ENCODE measurements around the gene RIPK4. TPM values are rescaled to one million over a fixed set of nuclear protein-coding genes. Genes with fewer than 3 reads are reported as not detected.

The RIPK4 gene
- total and polyA plus RNA-seq, 2 of the 13 experiments (the other 11 are each of a cell fraction or from before 2014, with no cell fraction given): 3.1 to 4.9 TPM

DNA sequence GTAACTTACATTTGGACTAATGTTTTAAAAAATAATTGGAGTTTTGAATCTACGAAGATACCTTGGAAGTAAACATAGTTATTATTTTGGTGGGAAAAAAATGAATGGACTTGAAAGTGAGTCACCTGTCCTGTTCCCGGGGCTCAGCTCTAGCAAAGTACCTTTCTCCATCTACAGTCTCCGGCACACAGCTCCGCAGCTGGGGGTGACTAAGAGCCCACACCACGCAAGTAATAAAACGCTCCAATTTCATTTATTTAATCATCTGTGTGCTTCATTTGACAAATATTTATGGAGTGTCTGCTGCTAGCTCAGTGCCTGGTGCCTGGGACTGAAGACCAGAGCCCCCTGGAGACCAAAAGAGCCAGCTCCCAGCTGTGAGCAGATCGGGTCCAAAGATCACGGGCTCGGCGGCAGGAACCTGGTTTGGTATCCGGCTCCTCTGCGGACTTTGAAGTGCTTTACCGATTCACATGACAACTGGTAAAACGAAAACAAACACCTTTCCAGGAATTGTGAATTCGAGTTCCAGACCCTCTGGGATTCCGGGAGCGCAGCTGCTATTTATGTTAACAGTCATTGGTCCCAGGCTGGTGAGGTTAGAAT lies 1.7 kb upstream of the RIPK4 start (continued):
- TF ChIP-seq ETV6 (CRISPR knock-in tag; conservative IDR thresholded peaks at IDR 0.05) (no peak), KAT2B (IDR thresholded peaks at IDR 0.05; ENCODE audit: borderline replicate concordance, low read depth, low read length) (no peak), ARNT2 (CRISPR knock-in tag; IDR thresholded peaks at IDR 0.05; ENCODE audit: low read depth) (no peak), RBAK (CRISPR knock-in tag; IDR thresholded peaks at IDR 0.05) (no peak), POLR2G (IDR thresholded peaks at IDR 0.05; ENCODE audit: low read depth, low read length) (no peak), MTF1 (CRISPR knock-in tag; IDR thresholded peaks at IDR 0.05) (no peak), NR2F6 (IDR thresholded peaks at IDR 0.05) (0 out of 2 replicates have a peak, but pooled peaks have one; percentile 45), NR2F6 (CRISPR knock-in tag; IDR thresholded peaks at IDR 0.05) (peak; percentile 72), TSC22D2 (CRISPR knock-in tag; IDR thresholded peaks at IDR 0.05; ENCODE audit: borderline replicate concordance) (no peak), ZNF432 (CRISPR knock-in tag; IDR thresholded peaks at IDR 0.05; ENCODE audit: borderline replicate concordance) (no peak), RCOR2 (CRISPR knock-in tag; IDR thresholded peaks at IDR 0.05) (peak; percentile 70; the same call in 1 of the 2 replicates), CHD4 (IDR thresholded peaks at IDR 0.05; ENCODE audit: borderline replicate concordance, low read length) (no peak), NCOA5 (CRISPR knock-in tag; IDR thresholded peaks at IDR 0.05) (no peak), SALL2 (CRISPR knock-in tag; IDR thresholded peaks at IDR 0.05) (no peak)
- TF ChIP-seq, protein P1, sequence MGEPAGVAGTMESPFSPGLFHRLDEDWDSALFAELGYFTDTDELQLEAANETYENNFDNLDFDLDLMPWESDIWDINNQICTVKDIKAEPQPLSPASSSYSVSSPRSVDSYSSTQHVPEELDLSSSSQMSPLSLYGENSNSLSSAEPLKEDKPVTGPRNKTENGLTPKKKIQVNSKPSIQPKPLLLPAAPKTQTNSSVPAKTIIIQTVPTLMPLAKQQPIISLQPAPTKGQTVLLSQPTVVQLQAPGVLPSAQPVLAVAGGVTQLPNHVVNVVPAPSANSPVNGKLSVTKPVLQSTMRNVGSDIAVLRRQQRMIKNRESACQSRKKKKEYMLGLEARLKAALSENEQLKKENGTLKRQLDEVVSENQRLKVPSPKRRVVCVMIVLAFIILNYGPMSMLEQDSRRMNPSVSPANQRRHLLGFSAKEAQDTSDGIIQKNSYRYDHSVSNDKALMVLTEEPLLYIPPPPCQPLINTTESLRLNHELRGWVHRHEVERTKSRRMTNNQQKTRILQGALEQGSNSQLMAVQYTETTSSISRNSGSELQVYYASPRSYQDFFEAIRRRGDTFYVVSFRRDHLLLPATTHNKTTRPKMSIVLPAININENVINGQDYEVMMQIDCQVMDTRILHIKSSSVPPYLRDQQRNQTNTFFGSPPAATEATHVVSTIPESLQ (CRISPR knock-in tag; conservative IDR thresholded peaks at IDR 0.05): no peak
- TF ChIP-seq, protein P2, sequence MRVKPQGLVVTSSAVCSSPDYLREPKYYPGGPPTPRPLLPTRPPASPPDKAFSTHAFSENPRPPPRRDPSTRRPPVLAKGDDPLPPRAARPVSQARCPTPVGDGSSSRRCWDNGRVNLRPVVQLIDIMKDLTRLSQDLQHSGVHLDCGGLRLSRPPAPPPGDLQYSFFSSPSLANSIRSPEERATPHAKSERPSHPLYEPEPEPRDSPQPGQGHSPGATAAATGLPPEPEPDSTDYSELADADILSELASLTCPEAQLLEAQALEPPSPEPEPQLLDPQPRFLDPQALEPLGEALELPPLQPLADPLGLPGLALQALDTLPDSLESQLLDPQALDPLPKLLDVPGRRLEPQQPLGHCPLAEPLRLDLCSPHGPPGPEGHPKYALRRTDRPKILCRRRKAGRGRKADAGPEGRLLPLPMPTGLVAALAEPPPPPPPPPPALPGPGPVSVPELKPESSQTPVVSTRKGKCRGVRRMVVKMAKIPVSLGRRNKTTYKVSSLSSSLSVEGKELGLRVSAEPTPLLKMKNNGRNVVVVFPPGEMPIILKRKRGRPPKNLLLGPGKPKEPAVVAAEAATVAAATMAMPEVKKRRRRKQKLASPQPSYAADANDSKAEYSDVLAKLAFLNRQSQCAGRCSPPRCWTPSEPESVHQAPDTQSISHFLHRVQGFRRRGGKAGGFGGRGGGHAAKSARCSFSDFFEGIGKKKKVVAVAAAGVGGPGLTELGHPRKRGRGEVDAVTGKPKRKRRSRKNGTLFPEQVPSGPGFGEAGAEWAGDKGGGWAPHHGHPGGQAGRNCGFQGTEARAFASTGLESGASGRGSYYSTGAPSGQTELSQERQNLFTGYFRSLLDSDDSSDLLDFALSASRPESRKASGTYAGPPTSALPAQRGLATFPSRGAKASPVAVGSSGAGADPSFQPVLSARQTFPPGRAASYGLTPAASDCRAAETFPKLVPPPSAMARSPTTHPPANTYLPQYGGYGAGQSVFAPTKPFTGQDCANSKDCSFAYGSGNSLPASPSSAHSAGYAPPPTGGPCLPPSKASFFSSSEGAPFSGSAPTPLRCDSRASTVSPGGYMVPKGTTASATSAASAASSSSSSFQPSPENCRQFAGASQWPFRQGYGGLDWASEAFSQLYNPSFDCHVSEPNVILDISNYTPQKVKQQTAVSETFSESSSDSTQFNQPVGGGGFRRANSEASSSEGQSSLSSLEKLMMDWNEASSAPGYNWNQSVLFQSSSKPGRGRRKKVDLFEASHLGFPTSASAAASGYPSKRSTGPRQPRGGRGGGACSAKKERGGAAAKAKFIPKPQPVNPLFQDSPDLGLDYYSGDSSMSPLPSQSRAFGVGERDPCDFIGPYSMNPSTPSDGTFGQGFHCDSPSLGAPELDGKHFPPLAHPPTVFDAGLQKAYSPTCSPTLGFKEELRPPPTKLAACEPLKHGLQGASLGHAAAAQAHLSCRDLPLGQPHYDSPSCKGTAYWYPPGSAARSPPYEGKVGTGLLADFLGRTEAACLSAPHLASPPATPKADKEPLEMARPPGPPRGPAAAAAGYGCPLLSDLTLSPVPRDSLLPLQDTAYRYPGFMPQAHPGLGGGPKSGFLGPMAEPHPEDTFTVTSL (CRISPR knock-in tag; IDR thresholded peaks at IDR 0.05; ENCODE audit: borderline replicate concordance): peak; percentile 46; the same call in 1 of the 2 replicates
- TF ChIP-seq, protein P3, sequence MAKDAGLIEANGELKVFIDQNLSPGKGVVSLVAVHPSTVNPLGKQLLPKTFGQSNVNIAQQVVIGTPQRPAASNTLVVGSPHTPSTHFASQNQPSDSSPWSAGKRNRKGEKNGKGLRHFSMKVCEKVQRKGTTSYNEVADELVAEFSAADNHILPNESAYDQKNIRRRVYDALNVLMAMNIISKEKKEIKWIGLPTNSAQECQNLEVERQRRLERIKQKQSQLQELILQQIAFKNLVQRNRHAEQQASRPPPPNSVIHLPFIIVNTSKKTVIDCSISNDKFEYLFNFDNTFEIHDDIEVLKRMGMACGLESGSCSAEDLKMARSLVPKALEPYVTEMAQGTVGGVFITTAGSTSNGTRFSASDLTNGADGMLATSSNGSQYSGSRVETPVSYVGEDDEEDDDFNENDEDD (CRISPR knock-in tag; IDR thresholded peaks at IDR 0.05; ENCODE audit: borderline replicate concordance): no peak; the same call in 1 of the 2 replicates
- TF ChIP-seq, protein P4, sequence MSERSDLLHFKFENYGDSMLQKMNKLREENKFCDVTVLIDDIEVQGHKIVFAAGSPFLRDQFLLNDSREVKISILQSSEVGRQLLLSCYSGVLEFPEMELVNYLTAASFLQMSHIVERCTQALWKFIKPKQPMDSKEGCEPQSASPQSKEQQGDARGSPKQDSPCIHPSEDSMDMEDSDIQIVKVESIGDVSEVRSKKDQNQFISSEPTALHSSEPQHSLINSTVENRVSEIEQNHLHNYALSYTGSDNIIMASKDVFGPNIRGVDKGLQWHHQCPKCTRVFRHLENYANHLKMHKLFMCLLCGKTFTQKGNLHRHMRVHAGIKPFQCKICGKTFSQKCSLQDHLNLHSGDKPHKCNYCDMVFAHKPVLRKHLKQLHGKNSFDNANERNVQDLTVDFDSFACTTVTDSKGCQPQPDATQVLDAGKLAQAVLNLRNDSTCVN (CRISPR knock-in tag; IDR thresholded peaks at IDR 0.05; ENCODE audit: borderline replicate concordance): no peak
- TF ChIP-seq, protein P5, sequence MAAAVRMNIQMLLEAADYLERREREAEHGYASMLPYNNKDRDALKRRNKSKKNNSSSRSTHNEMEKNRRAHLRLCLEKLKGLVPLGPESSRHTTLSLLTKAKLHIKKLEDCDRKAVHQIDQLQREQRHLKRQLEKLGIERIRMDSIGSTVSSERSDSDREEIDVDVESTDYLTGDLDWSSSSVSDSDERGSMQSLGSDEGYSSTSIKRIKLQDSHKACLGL (CRISPR knock-in tag; IDR thresholded peaks at IDR 0.05): no peak
